GM21576 (cell line): ENCODE results near the gene EXD1.

ENCODE experiments used
- ATAC-seq: cut with Tn5 transposase; IDR thresholded peaks from one replicate; pipeline ENCODE4 v1.9.1; 2021; ENCODE audit warnings: mild to moderate bottlenecking, moderate library complexity; ENCODE audit not compliant: unreplicated experiment

Gene EXD1

GRCh38 chr15:41233367-41233771 is 2.8 kb upstream of the EXD1 start:
- ATAC-seq: no peak

- ATAC-seq: peak; percentile 19
Observed at GRCh38 chr15:41231422-41232226, 1.1 kb upstream of the EXD1 start.

DNA sequence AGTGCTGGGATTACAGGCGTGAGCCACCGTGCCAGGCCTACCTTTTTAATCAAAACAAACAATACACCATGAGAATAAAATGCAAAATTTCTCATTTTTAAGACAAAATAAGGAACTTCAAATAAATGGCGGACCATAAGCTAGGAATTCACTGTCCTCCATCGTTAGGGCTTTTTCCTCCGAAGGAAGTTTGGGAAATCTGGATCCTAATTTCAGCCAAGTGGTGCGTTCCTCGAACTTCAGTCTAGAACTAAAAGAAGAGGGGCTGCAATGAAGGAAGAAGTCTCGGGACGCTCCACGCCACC is 260 bp downstream of the EXD1 start:
- no peak for ATAC-seq

- ATAC-seq: no peak
Observed at GRCh38 chr15:41219381-41219780, 11.2 kb downstream of the EXD1 start.

GRCh38 chr15:41218851-41219250 is 11.7 kb downstream of the EXD1 start:
- ATAC-seq: no peak

GRCh38 chr15:41215708-41216107 is 14.8 kb downstream of the EXD1 start:
- ATAC-seq: no peak

GRCh38 chr15:41207687-41208448 is 22.7 kb downstream of the EXD1 start:
- no peak for ATAC-seq

GRCh38 chr15:41205315-41205714 is 25.2 kb downstream of the EXD1 start:
- ATAC-seq: no peak

DNA sequence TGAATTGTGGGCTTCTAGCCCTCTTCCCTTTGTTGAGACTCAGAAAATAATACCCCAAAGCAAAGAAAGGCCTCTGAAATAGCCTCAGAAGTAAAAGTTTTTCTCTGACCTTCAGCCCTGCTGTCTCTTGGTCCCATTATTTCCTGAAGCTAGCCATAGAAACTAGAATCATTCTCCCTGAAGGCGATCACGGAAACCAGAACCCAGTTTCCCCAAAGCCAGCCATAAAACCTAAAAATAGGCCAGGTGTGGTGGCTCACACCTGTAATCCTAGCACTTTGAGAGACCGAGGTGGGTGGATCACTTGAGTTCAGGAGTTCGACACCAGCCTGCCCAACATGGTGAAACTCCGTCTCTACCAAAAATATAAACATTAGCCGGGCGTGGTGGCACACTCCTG is 27.2 kb downstream of the EXD1 start:
- ATAC-seq: no peak

- no peak for ATAC-seq
Observed at GRCh38 chr15:41199470-41199869, 31.1 kb downstream of the EXD1 start.

GRCh38 chr15:41194444-41194843 is 36.1 kb downstream of the EXD1 start:
- no peak for ATAC-seq

DNA sequence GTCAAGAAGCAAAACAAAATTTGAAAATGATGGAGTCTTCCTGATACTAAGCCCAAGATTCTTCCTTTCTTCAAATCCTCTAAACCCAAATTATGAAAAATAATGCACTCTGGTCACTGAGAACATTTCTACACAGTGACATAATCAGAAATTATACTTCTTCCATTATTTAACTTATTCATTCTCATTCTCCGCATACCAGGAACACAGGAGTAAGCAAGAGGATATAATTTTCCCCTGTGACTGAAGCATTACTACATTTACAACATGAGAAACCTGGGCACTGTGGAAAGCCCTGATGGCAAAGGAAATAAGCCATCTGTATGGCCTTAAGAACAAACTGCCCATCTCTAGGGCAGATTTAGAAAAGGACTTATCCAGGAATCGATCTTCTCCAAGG is 47.0 kb downstream of the EXD1 start:
- no peak for ATAC-seq

GRCh38 chr15:41182266-41182665 is 48.3 kb downstream of the EXD1 start:
- no peak for ATAC-seq

- ATAC-seq: no peak
Observed at GRCh38 chr15:41180206-41180789, 50.3 kb downstream of the EXD1 start.

DNA sequence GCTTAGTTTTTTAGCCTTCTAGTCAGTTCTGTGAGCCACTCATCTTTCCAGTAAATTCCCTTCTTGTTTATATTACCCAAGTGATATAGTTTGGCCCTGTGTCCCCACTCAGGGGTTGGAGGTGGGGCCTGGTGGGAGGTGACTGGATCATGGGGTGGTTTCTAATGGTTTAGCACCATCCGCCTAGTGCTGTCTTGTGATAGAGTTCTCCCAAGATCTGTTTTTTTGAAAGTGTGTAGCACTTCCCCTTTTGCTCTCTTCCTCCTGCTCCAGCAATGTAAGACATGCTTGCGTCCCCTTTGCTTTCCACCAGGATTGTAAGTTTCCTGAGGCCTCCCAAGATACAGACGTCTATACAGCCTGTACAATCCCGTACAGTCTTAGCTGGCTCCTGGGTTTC is 60.8 kb downstream of the EXD1 start:
- ATAC-seq: no peak

DNA sequence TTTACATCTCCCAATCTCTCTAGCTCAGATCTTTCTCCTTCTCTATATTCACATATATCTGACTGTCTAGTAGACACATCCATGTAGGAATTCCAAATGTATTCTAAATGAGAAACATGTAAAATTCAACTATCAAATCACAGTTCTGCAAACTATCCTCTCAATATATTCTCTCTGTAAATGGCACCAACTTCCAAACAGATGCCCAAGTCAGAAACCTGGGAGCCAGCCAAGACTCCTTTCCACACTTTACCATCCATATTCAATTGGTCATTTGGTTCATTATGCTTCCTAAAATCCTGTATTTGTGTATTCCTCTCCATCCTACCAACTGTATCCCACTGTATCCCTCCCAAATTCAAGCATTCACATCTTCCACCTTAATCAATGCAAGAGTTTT is 61.5 kb downstream of the EXD1 start:
- no peak for ATAC-seq

GRCh38 chr15:41161736-41162135 is 68.8 kb downstream of the EXD1 start:
- no peak for ATAC-seq

DNA sequence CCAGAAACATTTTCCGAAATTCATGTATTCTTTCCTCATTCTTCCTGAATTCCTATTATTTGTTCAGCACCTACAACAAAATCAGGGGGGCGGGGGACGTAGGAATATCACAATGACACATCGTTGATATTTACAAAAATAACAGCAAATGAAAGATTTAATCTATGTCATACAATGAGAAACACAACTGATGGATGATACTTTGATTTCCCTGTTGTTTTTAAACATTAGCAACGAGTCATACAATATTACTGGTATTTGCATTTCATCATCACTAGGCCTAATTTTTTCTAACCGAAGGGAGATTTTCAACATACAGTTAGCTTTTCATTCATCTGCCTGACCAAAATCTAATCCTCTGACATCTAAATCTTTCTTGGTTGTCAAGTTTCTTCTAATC is 69.2 kb downstream of the EXD1 start:
- ATAC-seq: no peak

GRCh38 chr15:41160639-41161315 is 69.8 kb downstream of the EXD1 start:
- no peak for ATAC-seq

GRCh38 chr15:41154412-41154811 is 76.1 kb downstream of the EXD1 start:
- no peak for ATAC-seq

- no peak for ATAC-seq
Observed at GRCh38 chr15:41153733-41154132, 76.8 kb downstream of the EXD1 start.
